ENCODE results near the gene SHOX.
"Not testable (repeated sequence)": the region's sequence is repeated elsewhere in the genome, so short reads cannot be mapped to it uniquely, and the experiment has no call there.

SHOX gene

DNA sequence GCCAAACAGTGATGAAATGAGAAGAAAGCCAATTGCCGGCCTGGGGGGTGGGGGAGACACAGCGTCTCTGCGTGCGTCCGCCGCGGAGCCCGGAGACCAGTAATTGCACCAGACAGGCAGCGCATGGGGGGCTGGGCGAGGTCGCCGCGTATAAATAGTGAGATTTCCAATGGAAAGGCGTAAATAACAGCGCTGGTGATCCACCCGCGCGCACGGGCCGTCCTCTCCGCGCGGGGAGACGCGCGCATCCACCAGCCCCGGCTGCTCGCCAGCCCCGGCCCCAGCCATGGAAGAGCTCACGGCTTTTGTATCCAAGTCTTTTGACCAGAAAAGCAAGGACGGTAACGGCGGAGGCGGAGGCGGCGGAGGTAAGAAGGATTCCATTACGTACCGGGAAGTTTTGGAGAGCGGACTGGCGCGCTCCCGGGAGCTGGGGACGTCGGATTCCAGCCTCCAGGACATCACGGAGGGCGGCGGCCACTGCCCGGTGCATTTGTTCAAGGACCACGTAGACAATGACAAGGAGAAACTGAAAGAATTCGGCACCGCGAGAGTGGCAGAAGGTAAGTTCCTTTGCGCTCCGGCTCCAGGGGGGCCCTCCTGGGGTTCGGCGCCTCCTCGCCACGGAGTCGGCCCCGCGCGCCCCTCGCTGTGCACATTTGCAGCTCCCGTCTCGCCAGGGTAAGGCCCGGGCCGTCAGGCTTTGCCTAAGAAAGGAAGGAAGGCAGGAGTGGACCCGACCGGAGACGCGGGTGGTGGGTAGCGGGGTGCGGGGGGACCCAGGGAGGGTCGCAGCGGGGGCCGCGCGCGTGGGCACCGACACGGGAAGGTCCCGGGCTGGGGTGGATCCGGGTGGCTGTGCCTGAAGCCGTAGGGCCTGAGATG, at the start of gene SHOX:
TSS of gene SHOX (plus strand) at position 180 of the 885 bp plus-strand sequence. CDS start at position 287, 107 bp downstream.
- DNase-seq (ENCODE audit: low read depth in 2 of 2, low spot score in 1 of 2) = no peak

DNA sequence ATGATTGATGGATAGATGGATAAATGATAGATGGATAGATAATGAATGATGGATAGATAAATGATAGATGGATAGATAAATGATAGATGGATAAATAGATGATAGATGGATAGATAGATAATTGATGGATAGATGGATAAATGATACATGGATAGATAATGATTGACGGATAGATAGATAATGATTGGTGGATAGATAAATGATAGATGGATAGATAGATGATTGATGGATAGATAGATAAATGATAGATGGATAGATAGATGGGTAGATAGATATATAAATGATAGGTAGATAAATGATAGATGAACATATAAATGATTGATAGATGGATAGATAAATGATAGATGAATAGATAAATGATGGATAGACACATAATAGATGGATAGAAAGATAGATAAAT, 49.5 kb upstream of the SHOX start:
- no peak for DNase-seq (ENCODE audit: low read depth in 2 of 2, low spot score in 1 of 2)

DNA sequence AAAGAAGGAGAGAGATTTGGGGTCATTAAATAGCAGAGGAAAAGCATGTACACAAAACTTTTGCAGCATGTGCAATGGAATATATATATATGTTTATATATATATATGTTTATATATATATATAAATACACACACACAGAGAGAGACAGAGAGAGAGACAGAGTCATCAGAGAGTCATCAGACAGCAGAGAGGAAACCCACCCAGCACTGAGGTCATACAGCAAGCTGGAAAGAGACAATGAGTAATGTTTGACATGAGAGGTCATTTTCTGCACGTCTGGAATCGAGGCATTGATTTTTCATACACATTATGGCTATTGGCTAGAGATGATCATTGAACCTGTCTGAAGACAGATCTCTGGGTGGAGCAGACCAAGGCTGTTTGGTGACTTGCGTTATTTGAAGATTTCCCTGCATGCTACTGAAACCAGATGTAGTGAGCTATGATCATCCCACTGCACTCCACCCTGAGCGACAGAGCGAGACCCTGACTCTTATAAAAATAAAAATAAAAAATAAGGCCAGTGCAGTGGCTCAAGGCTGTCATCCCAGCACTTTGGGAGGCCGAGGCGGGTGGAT, 48.8 kb upstream of the SHOX start:
- no peak for DNase-seq (ENCODE audit: low read depth in 2 of 2, low spot score in 1 of 2)

DNA sequence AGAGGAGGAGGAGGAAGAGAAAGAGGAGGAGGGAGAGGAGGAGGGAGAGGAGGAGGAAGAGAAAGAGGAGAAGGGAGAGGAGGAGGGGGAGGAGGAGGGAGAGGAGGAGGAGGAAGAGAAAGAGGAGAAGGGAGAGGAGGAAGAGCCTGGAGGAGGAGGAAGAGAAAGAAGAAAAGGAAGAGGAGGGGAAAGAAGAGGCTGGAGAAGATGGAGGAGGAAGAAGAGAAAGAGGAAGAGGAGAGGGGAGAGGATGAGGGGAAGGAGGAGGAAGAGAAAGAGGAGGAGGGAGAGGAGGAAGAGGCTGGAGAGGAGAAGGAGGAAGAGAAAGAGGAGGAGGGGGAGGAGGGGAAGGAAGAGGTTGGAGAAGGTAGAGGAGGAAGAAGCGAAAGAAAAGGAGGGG, 46.0 kb upstream of the SHOX start:
- no peak for DNase-seq (ENCODE audit: low read depth in 2 of 2, low spot score in 1 of 2)

DNA sequence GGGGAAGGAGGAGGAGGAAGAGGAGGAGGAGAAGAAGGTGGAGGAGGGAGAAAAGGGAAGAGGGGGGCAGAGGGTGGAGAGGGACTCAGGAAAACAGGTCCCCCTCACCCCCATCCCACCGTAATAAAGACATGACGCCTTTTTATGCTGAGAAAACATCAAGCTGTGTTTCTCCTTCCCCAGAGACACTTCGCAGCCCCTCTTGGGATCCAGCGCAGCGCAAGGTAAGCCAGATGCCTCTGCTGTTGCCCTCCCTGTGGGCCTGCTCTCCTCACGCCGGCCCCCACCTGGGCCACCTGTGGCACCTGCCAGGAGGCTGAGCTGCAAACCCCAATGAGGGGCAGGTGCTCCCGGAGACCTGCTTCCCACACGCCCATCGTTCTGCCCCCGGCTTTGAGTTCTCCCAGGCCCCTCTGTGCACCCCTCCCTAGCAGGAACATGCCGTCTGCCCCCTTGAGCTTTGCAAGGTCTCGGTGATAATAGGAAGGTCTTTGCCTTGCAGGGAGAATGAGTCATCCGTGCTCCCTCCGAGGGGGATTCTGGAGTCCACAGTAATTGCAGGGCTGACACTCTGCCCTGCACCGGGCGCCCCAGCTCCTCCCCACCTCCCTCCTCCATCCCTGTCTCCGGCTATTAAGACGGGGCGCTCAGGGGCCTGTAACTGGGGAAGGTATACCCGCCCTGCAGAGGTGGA, 45.3 kb upstream of the SHOX start:
- no peak for DNase-seq (ENCODE audit: low read depth in 2 of 2, low spot score in 1 of 2)

DNA sequence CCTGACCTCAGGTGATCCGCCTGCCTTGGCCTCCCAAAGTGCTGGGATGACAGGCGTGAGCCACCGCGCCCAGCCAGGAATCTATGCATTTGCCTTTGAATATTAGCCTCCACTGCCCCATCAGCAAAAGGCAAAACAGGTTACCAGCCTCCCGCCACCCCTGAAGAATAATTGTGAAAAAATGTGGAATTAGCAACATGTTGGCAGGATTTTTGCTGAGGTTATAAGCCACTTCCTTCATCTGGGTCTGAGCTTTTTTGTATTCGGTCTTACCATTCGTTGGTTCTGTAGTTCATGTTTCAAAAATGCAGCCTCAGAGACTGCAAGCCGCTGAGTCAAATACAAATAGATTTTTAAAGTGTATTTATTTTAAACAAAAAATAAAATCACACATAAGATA, 44.2 kb upstream of the SHOX start:
- no peak for DNase-seq (ENCODE audit: low read depth in 2 of 2, low spot score in 1 of 2)

DNA sequence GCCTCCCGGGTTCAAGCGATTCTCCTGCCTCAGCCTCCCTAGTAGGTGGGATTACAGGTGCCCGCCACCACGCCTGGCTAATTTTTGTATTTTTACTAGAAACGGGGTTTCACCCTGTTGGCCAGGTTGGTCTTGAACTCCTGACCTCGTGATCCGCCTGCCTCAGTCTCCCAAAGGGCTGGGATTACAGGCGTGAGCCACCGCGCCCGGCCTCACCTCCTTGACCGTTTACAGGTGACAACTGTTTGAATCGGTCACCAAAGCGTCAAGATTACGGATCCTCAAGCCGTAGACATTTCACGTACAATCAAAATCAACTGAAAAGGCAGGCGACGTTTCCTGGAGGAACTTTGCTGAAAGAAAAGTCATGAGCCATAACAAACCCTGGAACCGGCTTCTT, 41.3 kb upstream of the SHOX start:
- DNase-seq (ENCODE audit: low read depth in 2 of 2, low spot score in 1 of 2) = not testable (repeated sequence)

DNA sequence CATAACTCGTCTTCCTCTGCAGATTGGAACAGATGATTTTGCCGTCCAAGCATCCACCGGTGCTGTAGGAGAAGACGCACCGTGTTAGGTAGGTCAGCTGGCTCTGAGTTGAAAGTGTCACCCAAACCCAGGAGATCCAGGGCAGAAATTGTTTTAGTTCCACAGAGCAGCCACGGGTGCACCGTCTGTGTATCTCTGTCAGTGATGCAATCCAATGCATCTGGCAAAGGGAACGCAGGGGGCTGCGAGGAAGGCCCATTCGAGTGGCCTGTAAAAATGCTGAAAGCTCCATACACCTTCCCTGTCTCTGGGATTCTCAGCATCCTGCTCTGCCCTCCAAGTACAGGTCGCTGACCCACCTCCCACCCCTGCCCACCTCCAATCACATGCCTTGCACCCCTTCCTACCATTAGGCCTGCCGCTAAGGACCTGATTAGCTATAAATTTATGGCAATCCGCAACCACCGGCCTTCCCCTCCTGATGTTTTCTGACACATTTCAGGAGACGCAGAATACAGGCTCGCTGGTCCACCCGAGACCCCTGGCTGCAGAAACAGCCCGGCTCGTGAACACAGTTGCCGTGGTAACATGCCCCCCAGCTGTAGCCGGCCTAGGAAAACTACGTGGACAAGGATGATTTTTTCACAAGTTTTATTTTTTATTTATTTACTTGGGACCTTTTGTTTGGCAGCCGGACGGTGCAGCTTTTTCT, 39.7 kb upstream of the SHOX start:
- no peak for DNase-seq (ENCODE audit: low read depth in 2 of 2, low spot score in 1 of 2)

DNA sequence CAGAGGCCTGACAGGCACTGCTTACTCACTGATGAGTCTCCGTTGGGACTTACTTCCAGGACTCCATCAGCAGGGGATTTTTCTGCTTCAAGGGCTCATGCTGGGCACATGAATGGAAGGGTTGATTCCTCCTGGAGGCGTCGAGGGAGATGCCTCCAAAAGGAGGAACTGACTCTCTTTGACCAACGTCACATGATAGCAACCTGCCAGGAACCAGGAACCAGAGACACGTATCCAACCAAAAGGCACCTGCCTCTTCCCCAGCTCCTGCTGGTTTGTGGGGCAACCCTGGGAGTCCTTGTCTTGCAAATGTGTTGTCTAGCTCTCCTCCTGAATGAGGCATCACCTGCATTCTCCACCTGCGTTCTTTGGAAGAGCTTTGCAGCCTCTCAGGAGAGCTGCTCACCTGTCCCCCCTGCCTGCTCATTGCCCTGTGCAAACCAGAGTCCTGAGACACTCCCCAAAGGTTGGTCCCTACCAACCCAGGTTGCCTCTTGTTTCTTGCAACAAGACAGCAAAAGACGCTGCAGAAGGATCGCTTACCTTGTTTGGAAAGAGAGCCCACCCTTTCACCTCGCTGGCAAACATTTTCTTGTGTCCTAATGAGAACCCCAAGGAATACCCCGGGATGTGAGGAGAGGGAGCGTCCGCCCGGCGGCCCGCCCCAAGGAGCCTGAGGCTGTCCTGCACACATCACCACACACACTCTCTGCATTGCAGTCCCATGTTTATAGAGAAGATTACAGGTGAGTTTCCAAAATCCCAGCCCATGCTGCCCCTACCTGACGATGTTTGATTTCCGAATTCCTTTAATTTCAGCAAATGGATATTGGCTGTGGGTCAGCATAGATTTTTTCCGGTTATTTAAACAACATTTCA, 30.5 kb upstream of the SHOX start:
- no peak for DNase-seq (ENCODE audit: low read depth in 2 of 2, low spot score in 1 of 2)

DNA sequence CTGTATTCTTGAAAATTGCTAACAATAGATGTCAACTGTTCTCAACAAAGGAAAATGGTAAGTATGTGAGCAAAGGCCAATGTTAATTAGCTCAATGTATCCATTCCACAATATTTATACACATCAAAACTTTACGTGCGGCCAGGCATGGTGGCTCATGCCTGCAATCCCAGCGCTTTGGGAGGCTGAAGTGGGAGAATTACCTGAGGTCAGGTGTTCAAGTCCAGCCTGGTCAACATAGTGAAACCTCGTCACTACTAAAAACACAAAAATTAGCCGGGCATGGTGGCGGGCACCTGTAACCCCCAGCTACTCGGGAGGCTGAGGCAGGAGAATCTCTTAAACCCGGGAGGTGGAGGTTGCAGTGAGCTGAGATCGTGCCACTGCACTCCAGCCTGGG, 27.6 kb upstream of the SHOX start:
- not testable (repeated sequence) for DNase-seq (ENCODE audit: low read depth in 2 of 2, low spot score in 1 of 2)

DNA sequence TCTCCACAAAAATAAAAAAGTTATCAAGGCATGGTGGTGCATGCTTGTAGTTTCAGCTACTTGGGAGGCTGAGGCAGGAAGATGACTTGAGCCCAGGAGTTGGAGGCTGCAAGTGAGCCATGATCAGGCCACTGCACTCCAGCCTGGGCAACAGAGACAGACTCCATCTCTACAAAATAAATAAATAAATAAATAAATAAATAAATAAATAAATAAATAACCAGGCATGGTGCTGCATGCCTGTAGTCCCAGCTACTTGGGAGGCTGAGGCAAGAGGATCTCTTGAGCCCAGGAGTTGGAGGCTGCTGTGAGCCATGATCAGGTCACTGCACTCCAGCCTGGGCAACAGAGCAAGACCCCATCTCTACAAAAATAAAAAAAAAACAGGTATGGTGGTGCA, 26.0 kb upstream of the SHOX start:
- DNase-seq (ENCODE audit: low read depth in 2 of 2, low spot score in 1 of 2) = not testable (repeated sequence)

DNA sequence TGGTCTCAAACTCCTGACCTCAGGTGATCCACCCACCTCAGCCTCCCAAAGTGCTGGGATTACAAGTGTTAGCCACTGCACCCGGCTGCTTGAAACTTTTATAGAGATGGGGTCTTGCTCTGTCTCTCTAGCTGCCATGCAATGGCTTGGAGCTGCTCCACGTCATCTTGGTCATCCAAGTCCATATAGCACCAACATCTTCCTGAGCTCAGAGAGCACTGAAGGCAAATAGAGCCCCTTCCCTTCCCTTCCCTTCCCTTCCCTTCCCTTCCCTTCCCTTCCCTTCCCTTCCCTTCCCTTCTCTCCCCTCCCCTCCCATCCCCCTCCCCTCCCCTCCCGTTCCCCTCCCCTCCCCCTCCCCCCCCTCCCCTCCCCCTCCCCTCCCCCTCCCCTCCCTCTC, 22.5 kb upstream of the SHOX start:
- not testable (repeated sequence) for DNase-seq (ENCODE audit: low read depth in 2 of 2, low spot score in 1 of 2)

DNA sequence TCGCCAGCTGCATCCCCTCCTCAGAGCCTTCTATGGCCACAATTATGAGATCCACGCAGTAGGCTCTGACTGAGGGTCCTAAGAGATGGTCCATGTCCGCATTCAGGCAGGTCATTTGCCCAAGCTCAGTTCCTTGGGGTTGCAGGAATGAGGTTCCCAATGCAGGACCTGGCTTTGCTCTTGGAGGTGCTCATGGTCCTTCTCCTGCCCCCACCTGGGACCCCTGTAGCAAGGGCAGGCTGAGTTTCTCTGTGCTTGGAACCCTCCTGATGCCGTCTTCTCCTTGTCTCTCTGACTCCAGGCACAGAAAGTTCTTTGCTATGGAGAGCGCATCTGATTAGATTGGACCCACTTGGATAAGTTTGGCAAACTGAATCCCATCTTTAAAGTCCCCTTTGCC, 16.5 kb upstream of the SHOX start:
- no peak for DNase-seq (ENCODE audit: low read depth in 2 of 2, low spot score in 1 of 2)

DNA sequence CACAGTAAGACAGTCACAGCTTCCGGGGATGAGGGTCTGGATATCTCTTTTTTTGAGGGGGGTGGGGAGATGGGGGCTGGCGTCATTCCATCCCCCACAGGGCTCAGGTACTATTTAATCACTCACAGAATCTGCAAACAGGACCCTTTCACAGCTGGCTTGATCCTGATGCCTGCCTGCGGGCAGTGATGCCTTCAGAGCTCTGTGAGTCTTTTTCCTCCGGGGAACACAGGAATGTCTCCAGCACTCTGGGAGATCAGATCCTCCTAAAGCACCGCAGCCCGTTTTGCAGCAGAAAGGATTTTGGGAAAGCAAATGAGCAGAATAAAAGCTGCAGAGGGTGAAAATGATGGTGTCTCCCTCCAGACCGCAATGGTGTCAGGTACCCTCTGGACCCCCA, 13.2 kb upstream of the SHOX start:
- no peak for DNase-seq (ENCODE audit: low read depth in 2 of 2, low spot score in 1 of 2)

DNA sequence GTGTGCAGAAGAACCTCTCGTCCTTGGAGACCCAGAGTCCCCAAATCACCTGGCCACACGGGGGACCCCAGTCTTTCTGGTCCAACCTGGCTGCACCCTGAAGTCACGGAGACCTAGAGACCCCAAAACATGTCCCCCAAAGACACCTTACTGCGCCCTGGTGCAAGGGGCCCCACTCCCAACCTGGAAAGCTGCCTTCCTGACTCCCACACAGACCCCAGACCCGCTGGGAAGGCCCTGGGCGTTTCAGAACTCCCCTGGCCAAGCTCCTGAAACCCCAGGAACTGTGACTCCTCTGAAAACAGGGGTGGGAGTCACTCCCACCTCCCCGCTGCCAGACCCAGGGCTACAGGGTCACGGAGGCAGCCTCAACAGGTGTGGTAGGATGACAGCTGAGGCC, 12.7 kb upstream of the SHOX start:
- no peak for DNase-seq (ENCODE audit: low read depth in 2 of 2, low spot score in 1 of 2)

DNA sequence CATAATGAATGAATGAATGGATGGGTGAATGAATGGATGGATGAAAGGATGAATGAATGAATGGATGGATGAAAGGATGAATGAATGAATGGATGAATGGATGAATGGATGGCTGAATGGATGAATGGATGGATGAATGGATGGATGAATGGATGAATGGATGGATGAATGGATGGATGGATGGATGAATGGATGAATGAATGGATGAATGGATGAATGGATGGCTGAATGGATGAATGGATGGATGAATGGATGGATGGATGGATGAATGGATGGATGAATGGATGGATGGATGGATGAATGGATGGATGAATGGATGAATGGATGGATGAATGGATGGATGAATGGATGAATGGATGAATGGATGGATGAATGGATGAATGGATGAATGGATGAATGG, 12.3 kb upstream of the SHOX start:
- not testable (repeated sequence) for DNase-seq (ENCODE audit: low read depth in 2 of 2, low spot score in 1 of 2)

DNA sequence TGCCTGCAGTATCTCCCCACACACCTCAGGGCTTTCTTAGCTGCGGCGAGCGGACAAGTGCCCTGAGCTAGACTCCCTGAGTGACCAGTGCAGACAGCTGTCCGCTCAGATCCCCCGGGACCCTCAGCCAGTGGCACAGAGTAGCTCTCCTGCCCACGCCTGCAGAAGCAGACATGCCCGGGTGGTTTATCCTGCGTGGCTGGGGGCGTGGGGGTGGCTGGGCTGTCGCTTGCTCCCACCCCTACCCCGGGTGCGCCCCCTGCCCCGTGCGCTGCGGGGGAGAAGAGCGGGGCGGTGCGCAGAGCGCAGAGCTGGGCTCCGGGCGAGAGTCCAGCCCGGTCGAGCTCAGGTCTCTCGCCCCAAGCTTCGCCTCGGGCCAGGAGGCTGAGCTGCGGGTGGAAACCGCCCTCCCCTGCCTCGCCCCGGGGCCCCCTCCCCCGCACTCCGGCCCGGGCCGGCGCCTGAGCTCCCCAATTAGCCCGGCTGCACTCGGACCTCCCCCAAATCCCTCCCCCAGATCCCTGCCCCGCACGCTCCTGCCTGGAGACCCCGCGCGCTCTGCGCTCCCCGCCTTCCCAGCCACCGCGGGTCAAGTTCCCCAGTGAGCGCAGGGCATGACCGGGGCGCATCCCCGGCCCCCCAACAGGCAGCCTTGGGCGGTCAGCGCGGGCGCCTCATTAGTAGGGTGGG, 11.7 kb upstream of the SHOX start:
- DNase-seq (ENCODE audit: low read depth in 2 of 2, low spot score in 1 of 2) = no peak

DNA sequence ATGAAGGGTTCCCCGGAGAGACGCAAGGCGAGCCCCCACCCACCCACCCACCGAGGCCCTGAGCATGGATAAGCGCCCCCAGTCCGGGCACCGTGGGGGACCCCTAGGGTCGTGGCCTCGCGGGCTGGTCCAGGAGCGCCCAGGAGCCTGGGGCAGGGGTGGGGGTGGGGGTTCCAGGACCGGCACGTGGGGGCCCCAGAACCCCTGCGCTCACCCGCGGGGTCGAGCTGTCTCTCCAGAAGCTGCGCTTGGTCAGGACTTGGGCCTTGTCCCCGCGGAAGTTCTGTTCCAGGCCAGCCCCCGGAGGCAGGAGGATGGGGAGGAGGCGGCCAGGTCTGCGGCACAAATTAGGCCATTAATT, 11.2 kb upstream of the SHOX start:
- DNase-seq (ENCODE audit: low read depth in 2 of 2, low spot score in 1 of 2) = no peak

DNA sequence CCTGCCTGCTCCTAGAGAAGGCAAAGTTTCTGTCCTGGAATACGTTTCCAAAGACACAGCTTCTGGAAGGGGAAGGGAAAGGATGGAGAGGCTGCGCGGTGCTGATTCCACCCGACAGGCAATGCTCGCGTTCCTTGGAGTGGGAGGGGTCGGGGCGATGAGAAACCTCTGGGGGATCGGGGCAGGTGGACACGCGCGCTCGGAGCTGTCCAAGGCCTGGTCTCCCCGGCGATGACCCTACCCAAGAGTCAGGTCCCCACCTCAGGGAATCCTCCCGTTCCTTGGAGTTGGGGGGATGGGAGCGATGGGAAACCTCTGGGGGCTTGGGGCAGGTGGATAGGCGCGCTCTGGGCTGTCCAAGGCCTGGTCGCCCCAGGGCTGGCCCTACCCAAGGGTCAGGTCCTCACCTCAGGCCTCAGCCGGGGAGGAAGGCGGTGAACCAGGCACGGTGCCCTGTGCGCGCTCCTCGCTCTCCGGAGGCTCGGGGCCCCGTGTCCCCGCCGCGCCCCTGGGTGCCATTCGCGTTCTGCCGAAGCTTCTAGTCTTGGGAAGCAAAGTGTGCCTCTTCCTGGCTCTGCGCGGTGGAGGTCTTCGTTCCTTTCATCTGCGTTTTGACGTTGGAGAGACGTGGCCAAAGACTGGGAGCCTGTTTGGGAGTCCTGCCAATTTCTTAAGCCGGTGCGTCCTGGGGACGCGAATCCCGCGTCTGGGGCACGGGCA, 10.6 kb upstream of the SHOX start:
- DNase-seq (ENCODE audit: low read depth in 2 of 2, low spot score in 1 of 2) = no peak
